SH-SY5Y (cell line): ENCODE results near the gene SLC28A1.

Source experiments
- GATA2 ChIP-seq: IDR thresholded peaks from 2 replicates; pipeline ENCODE4 v1.6.1; 2011; ENCODE audit warnings: mild to moderate bottlenecking, low read depth, low read length
- GATA3 ChIP-seq: IDR thresholded peaks from 2 replicates; pipeline ENCODE4 v1.6.1; 2011; ENCODE audit warnings: low read depth, mild to moderate bottlenecking, low read length, moderate library complexity

Gene SLC28A1

DNA sequence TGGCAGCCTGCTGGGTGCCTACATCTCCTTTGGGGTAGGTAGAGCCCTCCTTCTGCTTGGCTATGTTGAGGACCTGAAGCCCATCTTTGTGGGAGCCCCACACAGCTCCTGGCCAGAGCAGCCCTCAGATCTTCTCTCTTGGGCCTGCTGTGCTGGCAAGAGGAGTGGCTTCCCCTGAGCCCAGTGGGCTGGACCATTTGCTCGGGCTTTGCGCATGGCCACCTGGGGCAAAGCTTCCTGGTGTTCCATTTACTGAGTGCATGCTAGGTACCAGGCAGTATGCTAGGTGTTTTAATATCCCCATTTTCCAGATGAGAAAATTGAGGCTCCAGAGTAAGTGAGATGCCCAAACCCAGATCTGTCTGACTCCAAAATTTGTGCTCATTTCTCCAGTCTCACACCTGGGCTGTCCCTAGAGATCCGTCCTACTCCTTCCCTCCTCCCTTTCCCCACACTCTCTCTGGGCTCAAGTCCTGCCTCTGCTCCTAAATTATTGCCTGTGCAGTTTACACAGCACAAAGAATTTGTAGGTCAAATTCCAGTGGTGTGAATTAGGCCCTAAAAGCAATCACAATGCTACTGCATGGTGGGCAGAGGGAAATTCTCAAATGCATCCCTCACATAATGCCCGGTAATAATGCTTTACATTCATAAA lies 39.7 kb downstream of the SLC28A1 start:
- TF ChIP-seq GATA3 (no peak), GATA2 (no peak)

DNA sequence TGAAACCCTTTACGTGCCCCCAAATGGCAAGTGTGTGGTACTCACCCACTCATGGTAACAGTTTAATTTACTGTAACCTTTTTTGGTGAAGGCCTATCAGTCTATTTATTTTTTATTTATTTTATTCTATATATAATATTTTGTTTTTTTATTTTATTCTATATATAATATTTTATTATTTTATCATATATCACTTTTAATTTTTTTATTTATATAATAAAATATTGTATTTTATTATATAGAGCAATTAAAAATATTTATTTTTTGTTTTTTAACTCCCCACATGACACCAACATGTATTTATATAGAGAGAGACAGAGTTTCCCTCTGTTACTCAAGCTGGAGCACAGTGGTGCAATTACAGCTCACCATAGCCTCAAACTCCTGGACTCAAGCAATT lies 41.4 kb downstream of the SLC28A1 start:
- TF ChIP-seq GATA3 (no peak), GATA2 (no peak)

DNA sequence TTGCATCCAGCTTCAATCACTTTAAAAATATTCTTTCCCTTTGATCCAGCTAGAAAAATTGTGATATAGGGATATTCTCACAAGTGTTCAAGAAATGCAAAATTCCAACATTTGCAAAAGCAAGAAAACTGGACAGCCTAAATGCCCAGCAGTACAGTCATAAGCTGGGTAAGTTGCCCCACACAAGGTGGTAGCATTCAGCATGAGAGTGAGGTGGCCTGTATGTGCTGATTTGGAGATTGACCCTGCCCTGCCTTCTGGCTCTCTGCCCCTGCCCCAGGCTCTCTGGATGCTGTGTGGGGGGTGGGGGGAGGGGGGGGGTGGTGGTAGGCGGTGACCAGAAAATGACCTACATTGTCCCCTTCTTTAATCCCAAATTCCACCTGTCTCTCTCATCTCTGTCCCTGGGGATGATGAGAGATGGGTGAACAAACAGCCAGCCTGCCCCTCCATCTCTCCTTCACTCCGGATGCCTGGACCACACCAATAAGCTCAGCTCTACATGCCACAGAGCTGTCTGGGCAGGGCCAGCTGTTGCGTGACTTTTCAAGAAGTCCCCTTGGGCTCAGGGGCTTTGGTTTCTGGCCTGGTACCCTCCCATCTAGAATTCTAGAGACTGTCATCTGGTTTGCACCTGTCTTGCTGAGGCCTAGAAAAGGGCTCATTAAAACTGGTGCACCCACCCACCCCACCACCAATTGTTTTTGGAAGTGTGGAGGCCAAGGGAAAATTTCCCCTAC lies 42.2 kb downstream of the SLC28A1 start:
- no peak for TF ChIP-seq GATA2
- no peak for TF ChIP-seq GATA3

DNA sequence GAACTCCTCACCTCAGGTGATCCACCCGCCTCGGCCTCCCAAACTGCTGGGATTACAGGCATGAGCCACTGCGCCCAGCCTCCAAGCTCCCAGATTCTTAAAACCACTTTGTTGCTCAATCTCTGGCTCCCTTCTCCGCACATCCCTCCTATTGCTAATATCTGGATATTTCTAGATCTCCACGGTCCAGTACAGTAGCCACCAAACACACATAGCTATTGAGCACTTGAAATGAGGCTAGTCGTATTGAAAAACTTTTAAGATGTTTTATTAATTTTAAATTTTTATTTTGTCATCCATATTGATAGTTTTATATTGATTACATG lies 44.3 kb downstream of the SLC28A1 start:
- TF ChIP-seq GATA2 (no peak), GATA3 (no peak)

DNA sequence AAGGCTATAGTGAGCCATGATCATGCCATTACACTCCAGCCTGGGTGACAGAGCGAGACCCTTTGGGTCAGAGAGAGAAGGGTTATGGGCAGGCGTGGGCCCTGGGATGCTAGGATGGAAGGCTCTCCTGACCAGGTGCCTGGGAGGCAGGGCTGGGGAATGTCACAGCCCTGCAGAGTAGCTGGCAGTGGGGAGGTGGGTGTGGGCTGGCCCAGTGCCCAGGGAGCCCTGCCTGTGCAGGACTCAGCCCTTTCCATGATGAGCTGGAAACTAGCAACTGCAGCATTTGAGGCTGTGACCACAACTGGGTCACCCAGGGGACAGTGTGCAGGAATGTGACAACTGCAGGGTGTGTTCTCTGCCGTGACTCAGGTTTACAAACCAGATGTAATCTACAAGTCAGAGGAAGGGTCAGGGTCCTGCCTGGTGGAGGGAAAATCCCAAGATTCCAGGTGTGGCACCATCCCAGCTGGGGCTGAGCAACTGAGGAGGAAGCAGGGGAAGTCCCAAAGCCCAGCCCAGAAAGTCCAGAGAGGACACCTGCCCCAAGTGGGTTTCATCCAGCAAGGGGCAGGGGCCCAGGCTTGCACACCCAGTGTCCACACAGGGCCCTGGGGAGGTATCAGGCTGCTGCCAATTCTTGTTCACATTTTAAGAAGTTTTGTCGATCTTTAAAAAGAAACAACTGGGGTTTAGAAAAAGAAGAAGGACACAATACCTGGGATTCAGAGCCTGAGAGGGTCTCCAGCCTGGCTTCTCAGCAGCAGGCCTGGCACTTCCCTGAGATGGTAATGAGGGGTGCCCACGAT lies 45.5 kb downstream of the SLC28A1 start:
- no peak for TF ChIP-seq GATA2
- no peak for TF ChIP-seq GATA3

DNA sequence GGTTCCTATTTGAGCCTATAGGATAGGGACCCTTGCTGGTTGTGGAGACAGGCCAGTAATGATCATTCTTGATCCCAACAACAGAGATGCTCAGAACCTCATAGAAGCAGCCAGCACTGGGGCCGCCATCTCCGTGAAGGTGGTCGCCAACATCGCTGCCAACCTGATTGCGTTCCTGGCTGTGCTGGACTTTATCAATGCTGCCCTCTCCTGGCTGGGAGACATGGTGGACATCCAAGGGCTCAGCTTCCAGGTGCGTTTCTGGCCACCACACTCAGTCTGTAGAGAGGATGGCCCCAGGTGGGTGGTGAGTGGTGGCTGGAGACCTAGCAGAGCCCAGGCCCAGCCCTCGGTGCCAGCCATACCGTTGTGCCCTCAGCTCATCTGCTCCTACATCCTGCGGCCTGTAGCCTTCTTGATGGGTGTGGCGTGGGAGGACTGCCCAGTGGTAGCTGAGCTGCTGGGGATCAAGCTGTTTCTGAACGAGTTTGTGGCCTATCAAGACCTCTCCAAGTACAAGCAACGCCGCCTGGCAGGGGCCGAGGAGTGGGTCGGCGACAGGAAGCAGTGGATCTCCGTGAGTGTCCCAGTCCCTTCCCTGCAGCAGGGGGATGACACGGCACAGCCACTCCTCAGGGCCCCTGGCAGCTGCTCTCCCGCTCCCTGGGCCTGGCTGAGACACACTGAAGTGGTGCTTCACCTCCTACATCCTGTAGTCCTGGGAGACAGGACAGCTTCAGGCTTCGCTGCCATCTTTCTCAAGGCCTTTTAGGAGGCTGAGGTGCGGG lies 50.7 kb downstream of the SLC28A1 start:
- TF ChIP-seq GATA3 (no peak), GATA2 (no peak)

DNA sequence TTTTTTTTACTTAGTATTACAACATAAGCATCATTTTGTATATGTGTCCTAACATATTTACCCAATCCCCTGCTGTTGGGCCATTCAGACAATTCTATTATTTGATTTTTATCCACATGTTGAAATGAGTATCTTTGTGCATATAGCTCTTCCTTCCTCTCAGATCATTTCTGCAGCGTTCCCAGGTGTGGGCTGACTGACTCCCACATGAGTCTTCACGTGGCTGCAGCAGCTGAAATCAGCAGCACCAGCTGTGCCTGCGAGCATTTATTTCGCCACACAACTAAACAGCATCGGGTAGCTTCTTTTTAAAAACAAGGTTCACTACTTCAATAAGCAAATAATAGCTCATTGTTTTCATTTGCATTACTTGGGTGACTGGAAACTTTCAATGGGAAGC lies 52.7 kb downstream of the SLC28A1 start:
- no peak for TF ChIP-seq GATA2
- no peak for TF ChIP-seq GATA3

DNA sequence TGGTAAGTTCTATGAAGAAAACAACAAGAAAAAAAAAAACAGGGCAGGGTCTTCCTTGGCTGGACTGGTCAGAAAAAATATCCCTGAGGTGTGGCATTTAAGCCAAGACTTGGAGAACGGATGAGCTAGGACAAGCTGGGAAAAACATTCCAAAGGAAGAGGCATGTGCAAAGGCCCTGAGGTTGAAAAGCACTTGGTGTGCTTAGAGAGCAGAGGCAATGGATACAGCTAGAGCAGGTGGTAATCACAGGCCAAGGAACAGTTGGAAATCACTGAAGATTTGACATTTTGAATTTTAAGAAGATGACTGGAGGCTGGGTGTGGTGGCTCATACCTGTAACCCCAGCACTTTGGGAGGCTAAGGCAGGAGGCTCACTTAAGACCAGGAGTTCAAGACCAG lies 54.3 kb downstream of the SLC28A1 start:
- no peak for TF ChIP-seq GATA2
- TF ChIP-seq GATA3 = no peak

DNA sequence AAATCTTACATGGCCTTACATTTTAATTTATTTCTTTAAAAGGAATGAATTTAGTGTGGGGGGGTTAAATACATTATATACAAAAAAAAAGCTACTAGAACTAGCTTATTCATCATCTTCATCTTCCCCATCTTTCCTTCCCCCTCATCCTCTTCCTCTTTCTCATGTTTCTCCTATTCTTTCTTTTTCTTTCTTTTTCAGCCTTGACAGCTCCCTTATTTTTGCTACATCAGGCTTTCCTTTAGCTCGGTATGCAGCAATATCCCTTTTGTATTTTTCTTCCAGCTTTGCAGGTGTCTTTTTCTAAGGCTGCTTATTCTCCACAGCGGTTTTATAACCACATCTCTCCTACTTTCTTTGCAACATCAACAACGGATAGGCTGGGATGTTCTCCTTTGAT lies 55.9 kb downstream of the SLC28A1 start:
- TF ChIP-seq GATA2 (no peak), GATA3 (no peak)

DNA sequence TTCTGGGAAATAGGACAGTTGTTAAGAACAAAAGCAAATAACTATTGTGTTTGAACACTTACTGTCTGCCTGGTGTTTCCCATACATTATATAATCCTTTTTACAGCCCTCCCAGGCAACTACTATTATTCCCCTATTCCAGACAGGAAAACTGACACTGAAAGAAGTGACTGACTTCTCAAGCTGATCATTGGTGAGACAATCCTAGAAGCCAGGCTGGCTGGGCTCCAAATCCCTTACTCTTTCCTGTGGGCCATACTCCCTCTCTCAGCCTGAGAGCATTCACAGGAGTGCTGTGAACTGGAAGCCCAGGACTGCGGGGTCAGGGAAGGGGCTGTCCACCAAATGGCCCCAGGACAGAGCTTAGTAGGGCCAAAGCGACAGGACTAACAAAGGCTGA lies 58.0 kb downstream of the SLC28A1 start:
- TF ChIP-seq GATA2 (no peak), GATA3 (no peak)

DNA sequence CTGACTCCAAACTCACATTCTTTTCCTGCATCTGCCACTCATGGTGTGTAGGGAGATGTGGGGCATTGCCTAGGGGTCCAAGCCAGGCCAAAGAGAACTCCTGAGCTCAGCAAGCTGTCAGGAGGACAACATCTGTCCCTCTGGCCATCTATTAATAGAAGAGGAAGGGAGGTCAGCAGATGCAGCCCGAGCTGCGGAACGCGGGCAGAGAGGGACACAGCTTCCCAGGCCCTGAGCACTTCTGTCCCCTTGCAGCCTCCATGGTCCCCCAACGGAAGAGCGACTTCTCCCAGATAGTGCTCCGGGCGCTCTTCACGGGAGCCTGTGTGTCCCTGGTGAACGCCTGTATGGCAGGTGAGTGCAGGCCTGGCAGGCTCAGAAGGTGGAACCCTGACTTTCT lies 59.8 kb downstream of the SLC28A1 start:
- TF ChIP-seq GATA3 (no peak), GATA2 (no peak)

DNA sequence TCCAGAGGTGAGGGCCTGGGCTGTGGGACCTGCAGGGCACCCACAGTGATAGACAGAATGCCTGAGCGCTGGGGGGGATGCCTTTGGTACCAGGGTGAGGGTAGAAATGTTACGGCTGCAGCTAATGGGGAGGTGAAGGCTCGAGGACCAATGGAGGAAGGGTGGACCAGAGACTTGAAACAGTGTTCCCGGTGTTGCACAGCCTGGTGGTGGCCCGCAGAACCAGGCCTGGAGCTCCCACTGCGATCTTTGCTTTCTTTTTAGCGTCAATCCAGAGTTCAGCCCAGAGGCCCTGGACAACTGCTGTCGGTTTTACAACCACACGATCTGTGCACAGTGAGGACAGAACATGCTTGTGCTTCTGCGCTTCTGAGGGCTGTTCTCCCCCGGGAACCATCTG lies 60.4 kb downstream of the SLC28A1 start:
- TF ChIP-seq GATA2 = no peak
- no peak for TF ChIP-seq GATA3

DNA sequence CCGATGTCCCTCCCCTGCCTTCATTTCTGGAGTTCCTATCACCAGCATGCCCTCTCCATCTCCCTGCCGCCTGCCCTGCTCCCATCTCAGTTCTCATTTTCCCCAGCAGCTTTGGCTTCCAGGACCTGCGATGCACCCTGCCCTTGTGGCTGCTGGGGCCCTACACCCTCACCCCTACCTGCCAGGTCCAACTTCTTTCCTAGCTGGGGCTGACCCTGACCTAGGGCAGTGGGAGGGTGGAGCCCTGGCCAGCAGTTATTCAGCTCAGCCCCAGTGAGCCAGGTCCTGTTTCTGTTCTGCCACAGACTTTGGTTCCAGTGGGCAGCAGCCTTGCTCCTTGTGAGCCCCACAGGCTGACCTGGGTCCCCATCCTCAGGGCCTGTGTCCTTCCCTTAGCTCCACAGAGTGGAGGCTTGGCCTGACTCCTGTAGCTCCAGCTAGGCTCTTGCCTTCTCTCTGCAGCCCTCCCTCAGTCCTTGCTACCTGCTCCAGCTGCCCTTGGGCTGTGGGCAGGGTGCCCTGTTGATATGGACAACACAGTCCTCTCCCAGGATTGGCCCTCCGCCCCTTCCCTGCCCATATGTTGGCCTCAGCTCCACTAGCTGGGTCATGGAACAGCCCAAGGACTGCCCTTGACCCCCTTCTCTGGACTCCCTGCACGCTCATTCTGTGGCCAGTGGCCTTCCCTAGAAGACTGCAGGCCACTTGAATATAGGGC lies 62.5 kb downstream of the SLC28A1 start:
- TF ChIP-seq GATA2 = no peak
- no peak for TF ChIP-seq GATA3
